Activated CD4-positive, CD25-positive, alpha-beta regulatory T cell treated with anti-CD3 and anti-CD28 coated beads, Interleukin-2, amount 50 U/mL, for 24 hours (primary cell): Measurements from ENCODE around the gene ADAMTS16.

ENCODE experiments used
- ATAC-seq, 2 donors: fragments of 150-1000 bp; cut with Tn5 transposase; one replicate each; pipeline ENCODE4 v1.10.0; 2021; ENCODE audit warnings: mild to moderate bottlenecking in 1 of 2, moderate library complexity in 1 of 2

Gene ADAMTS16

GRCh38 chr5:5293029-5293428 lies 152.9 kb downstream of the ADAMTS16 start:
- ATAC-seq = no peak

- ATAC-seq = no peak
Measured at GRCh38 chr5:5294429-5294828, 154.3 kb downstream of the ADAMTS16 start.

- ATAC-seq = no peak
Measured at GRCh38 chr5:5295351-5295750, 155.2 kb downstream of the ADAMTS16 start.

- no peak for ATAC-seq
Measured at GRCh38 chr5:5296051-5296450, 155.9 kb downstream of the ADAMTS16 start.

GRCh38 chr5:5297432-5298067 lies 157.4 kb downstream of the ADAMTS16 start:
- no peak for ATAC-seq

- ATAC-seq = no peak
Measured at GRCh38 chr5:5298068-5298633, 158.0 kb downstream of the ADAMTS16 start.

GRCh38 chr5:5298841-5299541 lies 158.9 kb downstream of the ADAMTS16 start:
- ATAC-seq = no peak

GRCh38 chr5:5301176-5301575 lies 161.0 kb downstream of the ADAMTS16 start:
- no peak for ATAC-seq

GRCh38 chr5:5302201-5302600 lies 162.1 kb downstream of the ADAMTS16 start:
- ATAC-seq = no peak

- no peak for ATAC-seq
Measured at GRCh38 chr5:5303242-5303641, 163.1 kb downstream of the ADAMTS16 start.

GRCh38 chr5:5304361-5305020 lies 164.4 kb downstream of the ADAMTS16 start:
- ATAC-seq = no peak

GRCh38 chr5:5306696-5307095 lies 166.6 kb downstream of the ADAMTS16 start:
- no peak for ATAC-seq

- ATAC-seq = no peak
Measured at GRCh38 chr5:5308319-5308718, 168.2 kb downstream of the ADAMTS16 start.

GRCh38 chr5:5309645-5310044 lies 169.5 kb downstream of the ADAMTS16 start:
- ATAC-seq = no peak

- no peak for ATAC-seq
Measured at GRCh38 chr5:5313101-5313635, 173.0 kb downstream of the ADAMTS16 start.

- ATAC-seq = no peak
Measured at GRCh38 chr5:5314166-5314565, 174.0 kb downstream of the ADAMTS16 start.

- no peak for ATAC-seq
Measured at GRCh38 chr5:5314626-5315025, 174.5 kb downstream of the ADAMTS16 start.

GRCh38 chr5:5315068-5315980 lies 175.2 kb downstream of the ADAMTS16 start:
- no peak for ATAC-seq

- ATAC-seq = no peak
Measured at GRCh38 chr5:5316334-5316733, 176.2 kb downstream of the ADAMTS16 start.

GRCh38 chr5:5317976-5318375 lies 177.8 kb downstream of the ADAMTS16 start:
- no peak for ATAC-seq

GRCh38 chr5:5318426-5319190 lies 178.5 kb downstream of the ADAMTS16 start:
- ATAC-seq = no peak
